Right lobe of liver (tissue), 4 donors: ENCODE results near the gene TIGD4.

Experiments used
- POLR2A ChIP-seq: fragments of 450-650 bp; IDR thresholded peaks from one replicate; pipeline ENCODE4 v1.6.1; 2017; ENCODE audit warnings: antibody characterized with exemption, mild to moderate bottlenecking
- TF ChIP-seq, protein P1 (sequence below), 4 donors: fragments of 200-600 bp in 3 of 4; fragments of 450-650 bp in 1 of 4; IDR thresholded peaks; one replicate each; pipeline versions ENCODE4 v1.5.1 to v1.8.0; 2016 to 2022; ENCODE audit warnings: antibody characterized with exemption in 4 of 4, mild to moderate bottlenecking in 2 of 4
- donor health status: DM: no; HTN: no; CAD: no.
- donor health status: DM: no; HTN: no; CAD: no.
- donor health status: DM: no; HTN: yes; CAD: no.

DNA sequence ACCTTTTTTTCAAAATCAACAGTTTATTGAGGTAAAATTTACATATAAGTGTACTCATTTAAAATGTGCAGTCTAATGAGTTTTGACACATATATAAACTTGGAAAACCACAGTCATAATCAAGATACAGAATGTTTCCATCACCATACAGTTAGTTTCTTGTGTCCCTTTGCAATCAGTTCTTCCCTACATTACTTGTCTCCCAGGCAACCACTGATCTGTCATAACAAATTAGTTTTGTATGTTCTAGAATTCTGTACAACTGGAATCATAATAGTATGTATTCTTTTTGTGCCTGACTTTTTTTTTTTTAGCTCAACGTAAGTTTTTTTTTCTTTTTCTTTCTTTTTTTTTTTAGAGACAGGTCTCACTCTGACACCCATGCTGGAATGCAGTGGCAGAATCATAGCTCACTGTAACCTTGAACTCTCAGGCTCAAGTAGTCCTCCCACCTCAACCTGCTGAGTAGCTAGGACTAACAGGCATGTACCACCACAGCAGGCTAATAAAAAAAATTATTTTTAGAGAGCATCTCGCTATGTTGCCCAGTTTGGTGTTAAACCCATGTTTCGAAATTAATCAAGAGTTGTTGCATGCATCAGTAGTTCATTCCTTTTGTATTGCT, 27.1 kb upstream of the TIGD4 start:
- TF ChIP-seq, protein P1, sequence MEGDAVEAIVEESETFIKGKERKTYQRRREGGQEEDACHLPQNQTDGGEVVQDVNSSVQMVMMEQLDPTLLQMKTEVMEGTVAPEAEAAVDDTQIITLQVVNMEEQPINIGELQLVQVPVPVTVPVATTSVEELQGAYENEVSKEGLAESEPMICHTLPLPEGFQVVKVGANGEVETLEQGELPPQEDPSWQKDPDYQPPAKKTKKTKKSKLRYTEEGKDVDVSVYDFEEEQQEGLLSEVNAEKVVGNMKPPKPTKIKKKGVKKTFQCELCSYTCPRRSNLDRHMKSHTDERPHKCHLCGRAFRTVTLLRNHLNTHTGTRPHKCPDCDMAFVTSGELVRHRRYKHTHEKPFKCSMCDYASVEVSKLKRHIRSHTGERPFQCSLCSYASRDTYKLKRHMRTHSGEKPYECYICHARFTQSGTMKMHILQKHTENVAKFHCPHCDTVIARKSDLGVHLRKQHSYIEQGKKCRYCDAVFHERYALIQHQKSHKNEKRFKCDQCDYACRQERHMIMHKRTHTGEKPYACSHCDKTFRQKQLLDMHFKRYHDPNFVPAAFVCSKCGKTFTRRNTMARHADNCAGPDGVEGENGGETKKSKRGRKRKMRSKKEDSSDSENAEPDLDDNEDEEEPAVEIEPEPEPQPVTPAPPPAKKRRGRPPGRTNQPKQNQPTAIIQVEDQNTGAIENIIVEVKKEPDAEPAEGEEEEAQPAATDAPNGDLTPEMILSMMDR (IDR thresholded peaks at IDR 0.05): no peak
- TF ChIP-seq POLR2A: no peak
